ENCODE measurements around the gene GAB2.

The GAB2 gene

GRCh38 chr11:78438298-78438975 lies 20.8 kb upstream of the GAB2 start:
- Histone ChIP-seq H3K9me3 (ENCODE audit: insufficient read depth, low read length, severe bottlenecking) (no peaks in the 10 kb centered on the region), H3K4me1 (ENCODE audit: insufficient read depth, low read length) (no peaks in the 10 kb centered on the region), H2AFZ (ENCODE audit: low read depth, low read length) (no peak overlapping the region), H3K4me3 (ENCODE audit: low read depth in 1 of 2, low read length in 2 of 2) (no peak overlapping the region), H3K4me2 (ENCODE audit: insufficient read depth, low read length) (no peak overlapping the region), H4K20me1 (ENCODE audit: insufficient read depth, low read length) (no peaks in the 10 kb centered on the region), H3K9ac (ENCODE audit: low read depth, low read length) (no peak overlapping the region), H3K27me3 (ENCODE audit: insufficient read depth, low read length, poor library complexity) (no peaks in the 10 kb centered on the region), H3K27ac (ENCODE audit: low read length) (no peak overlapping the region), H3K36me3 (ENCODE audit: insufficient read depth, low read length) (peaks cover 18% of the 10 kb centered on the region), H3K79me2 (ENCODE audit: insufficient read depth, low read length) (no peaks in the 10 kb centered on the region)
- TF ChIP-seq EZH2 (IDR thresholded peaks at IDR 0.05; ENCODE audit: borderline replicate concordance, low read depth, low read length, severe bottlenecking): no peak
- no peak for TF ChIP-seq CTCF (IDR thresholded peaks at IDR 0.05; ENCODE audit: borderline replicate concordance, extremely low read depth, low read length, poor library complexity, severe bottlenecking)
- DNase-seq (no peak), ATAC-seq (ENCODE audit: insufficient read depth, low read depth) (no peak)

- TF ChIP-seq EZH2 (IDR thresholded peaks at IDR 0.05; ENCODE audit: borderline replicate concordance, low read depth, low read length, severe bottlenecking) (no peak), CTCF (IDR thresholded peaks at IDR 0.05; ENCODE audit: borderline replicate concordance, extremely low read depth, low read length, poor library complexity, severe bottlenecking) (no peak)
These were observed 15.3 kb upstream of the GAB2 start for GRCh38 chr11:78432956-78433355.

GRCh38 chr11:78432058-78432515 lies 14.5 kb upstream of the GAB2 start:
- H3K27me3 ChIP-seq (ENCODE audit: insufficient read depth, low read length, poor library complexity): no peaks in the 10 kb centered on the region
- no peak overlapping the region for H3K4me2 ChIP-seq (ENCODE audit: insufficient read depth, low read length)
- no peak overlapping the region for H3K4me3 ChIP-seq (ENCODE audit: low read depth in 1 of 2, low read length in 2 of 2)
- DNase-seq (peak; percentile 46), ATAC-seq (ENCODE audit: insufficient read depth, low read depth) (no peak)
- H4K20me1 ChIP-seq (ENCODE audit: insufficient read depth, low read length): no peaks in the 10 kb centered on the region
- TF ChIP-seq CTCF (IDR thresholded peaks at IDR 0.05; ENCODE audit: borderline replicate concordance, extremely low read depth, low read length, poor library complexity, severe bottlenecking) (peak; percentile 70), EZH2 (IDR thresholded peaks at IDR 0.05; ENCODE audit: borderline replicate concordance, low read depth, low read length, severe bottlenecking) (no peak)
- H3K27ac ChIP-seq (ENCODE audit: low read length): peak overlapping the region; percentile 70
- peaks cover 40% of the 10 kb centered on the region for H3K4me1 ChIP-seq (ENCODE audit: insufficient read depth, low read length)
- no peak overlapping the region for H3K9ac ChIP-seq (ENCODE audit: low read depth, low read length)
- no peaks in the 10 kb centered on the region for H3K36me3 ChIP-seq (ENCODE audit: insufficient read depth, low read length)
- H2AFZ ChIP-seq (ENCODE audit: low read depth, low read length): no peak overlapping the region
- no peaks in the 10 kb centered on the region for H3K9me3 ChIP-seq (ENCODE audit: insufficient read depth, low read length, severe bottlenecking)
- H3K79me2 ChIP-seq (ENCODE audit: insufficient read depth, low read length): no peaks in the 10 kb centered on the region; the same call in 1 of the 2 replicates

More at GRCh38 chr11:78432956-78433355, 15.3 kb upstream of the GAB2 start:
- Histone ChIP-seq H3K79me2 (ENCODE audit: insufficient read depth, low read length) (no peaks in the 10 kb centered on the region), H3K4me2 (ENCODE audit: insufficient read depth, low read length) (no peak overlapping the region), H3K9me3 (ENCODE audit: insufficient read depth, low read length, severe bottlenecking) (no peaks in the 10 kb centered on the region), H3K27ac (ENCODE audit: low read length) (no peak overlapping the region), H4K20me1 (ENCODE audit: insufficient read depth, low read length) (no peaks in the 10 kb centered on the region), H2AFZ (ENCODE audit: low read depth, low read length) (no peak overlapping the region), H3K27me3 (ENCODE audit: insufficient read depth, low read length, poor library complexity) (no peaks in the 10 kb centered on the region), H3K36me3 (ENCODE audit: insufficient read depth, low read length) (no peaks in the 10 kb centered on the region; the same call in 1 of the 2 replicates), H3K4me3 (ENCODE audit: low read depth in 1 of 2, low read length in 2 of 2) (no peak overlapping the region), H3K4me1 (ENCODE audit: insufficient read depth, low read length) (peaks cover 31% of the 10 kb centered on the region), H3K9ac (ENCODE audit: low read depth, low read length) (no peak overlapping the region)
- DNase-seq (no peak), ATAC-seq (ENCODE audit: insufficient read depth, low read depth) (no peak)

Data from DND-41 (cell line).